ENCODE results near the gene ADARB2.

DNA sequence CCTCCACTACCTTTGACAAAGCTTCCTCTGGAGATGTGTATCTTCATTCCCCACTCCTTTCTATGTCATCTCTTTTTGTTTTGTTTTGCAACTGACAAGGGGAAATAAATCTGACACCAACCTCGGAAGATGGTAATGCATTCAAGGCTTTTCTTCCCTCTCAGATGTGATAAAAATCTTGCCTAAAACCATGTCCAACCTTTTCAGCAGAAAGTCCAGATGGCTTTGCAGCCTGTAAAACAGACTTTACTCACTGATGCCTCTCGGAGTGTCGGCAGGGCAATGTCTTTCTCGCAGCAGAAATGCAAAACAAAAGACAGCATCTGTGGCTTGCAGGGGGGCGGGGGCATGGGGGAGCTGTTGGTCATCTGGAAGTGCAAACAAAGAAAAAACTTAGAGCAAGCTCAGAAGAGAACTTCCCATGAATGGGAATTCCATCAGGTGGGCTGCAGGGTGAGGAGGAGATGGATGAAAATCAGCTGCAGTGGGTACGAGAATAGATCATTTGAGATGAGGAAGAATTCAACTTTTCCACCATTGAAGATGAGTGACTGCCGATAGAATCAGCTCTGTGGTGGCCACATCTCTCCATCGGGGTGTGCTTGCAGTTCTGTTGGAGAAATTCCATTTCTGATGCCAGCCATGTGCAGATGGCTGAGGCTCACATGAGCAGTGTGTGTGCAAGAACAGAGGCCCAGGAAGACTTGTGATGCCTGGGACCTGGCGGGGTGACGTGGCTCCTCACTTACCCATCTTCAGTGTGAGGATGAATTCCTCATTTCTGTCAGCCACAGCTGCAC lies 443.5 kb downstream of the ADARB2 start:
- TF ChIP-seq, protein P1, sequence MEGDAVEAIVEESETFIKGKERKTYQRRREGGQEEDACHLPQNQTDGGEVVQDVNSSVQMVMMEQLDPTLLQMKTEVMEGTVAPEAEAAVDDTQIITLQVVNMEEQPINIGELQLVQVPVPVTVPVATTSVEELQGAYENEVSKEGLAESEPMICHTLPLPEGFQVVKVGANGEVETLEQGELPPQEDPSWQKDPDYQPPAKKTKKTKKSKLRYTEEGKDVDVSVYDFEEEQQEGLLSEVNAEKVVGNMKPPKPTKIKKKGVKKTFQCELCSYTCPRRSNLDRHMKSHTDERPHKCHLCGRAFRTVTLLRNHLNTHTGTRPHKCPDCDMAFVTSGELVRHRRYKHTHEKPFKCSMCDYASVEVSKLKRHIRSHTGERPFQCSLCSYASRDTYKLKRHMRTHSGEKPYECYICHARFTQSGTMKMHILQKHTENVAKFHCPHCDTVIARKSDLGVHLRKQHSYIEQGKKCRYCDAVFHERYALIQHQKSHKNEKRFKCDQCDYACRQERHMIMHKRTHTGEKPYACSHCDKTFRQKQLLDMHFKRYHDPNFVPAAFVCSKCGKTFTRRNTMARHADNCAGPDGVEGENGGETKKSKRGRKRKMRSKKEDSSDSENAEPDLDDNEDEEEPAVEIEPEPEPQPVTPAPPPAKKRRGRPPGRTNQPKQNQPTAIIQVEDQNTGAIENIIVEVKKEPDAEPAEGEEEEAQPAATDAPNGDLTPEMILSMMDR (IDR thresholded peaks at IDR 0.05) = no peak
- TF ChIP-seq POLR2A (IDR thresholded peaks at IDR 0.05) (no peak), POLR2AphosphoS5 (IDR thresholded peaks at IDR 0.05) (no peak), EP300 (IDR thresholded peaks at IDR 0.05) (no peak)
